HepG2 (cell line): ENCODE measurements around the gene SULT1E1.

Source experiments
- ERF ChIP-seq: IDR thresholded peaks from 2 replicates; pipeline ENCODE4 v1.6.1; 2018; ENCODE audit warnings: missing biosample characterization, missing genetic modification reagents
- EZH2 ChIP-seq: conservative IDR thresholded peaks from 2 replicates; pipeline ENCODE4 v1.6.1; 2012; ENCODE audit warnings: mild to moderate bottlenecking, low read depth, low read length, moderate library complexity
- JUNB ChIP-seq: sonication (generic); formaldehyde crosslinking; IDR thresholded peaks from 2 replicates; pipeline ENCODE4 v1.8.0; 2022; ENCODE audit warnings: missing genetic modification reagents, mild to moderate bottlenecking, borderline replicate concordance
- MTA1 ChIP-seq: sonication (generic); formaldehyde crosslinking; IDR thresholded peaks from 2 replicates; pipeline ENCODE4 v1.4.0; 2020; ENCODE audit warnings: missing genetic modification reagents, mild to moderate bottlenecking, borderline replicate concordance
- NR3C1 ChIP-seq: sonication (generic); formaldehyde crosslinking; IDR thresholded peaks from 2 replicates; pipeline ENCODE4 v1.4.0; 2020; ENCODE audit warnings: missing genetic modification reagents
- PHF8 ChIP-seq: sonication (generic); formaldehyde crosslinking; IDR thresholded peaks from 2 replicates; pipeline ENCODE4 v1.5.0; 2020; ENCODE audit warnings: missing genetic modification reagents
- POLR2A ChIP-seq, 2 experiments: IDR thresholded peaks; 2 replicates each; pipeline ENCODE4 v1.6.1; 2011; ENCODE audit warnings: low read depth in 2 of 2, low read length in 2 of 2, mild to moderate bottlenecking in 1 of 2, moderate library complexity in 1 of 2; ENCODE audit not compliant: insufficient read depth in 1 of 2
- SMAD1 ChIP-seq: sonication (generic); formaldehyde crosslinking; IDR thresholded peaks from 2 replicates; pipeline ENCODE4 v1.4.0; 2020; ENCODE audit warnings: missing genetic modification reagents, low read depth, mild to moderate bottlenecking, borderline replicate concordance
- SRY ChIP-seq: sonication (generic); formaldehyde crosslinking; IDR thresholded peaks from 2 replicates; pipeline ENCODE4 v1.8.0; 2022; ENCODE audit warnings: mild to moderate bottlenecking, missing genetic modification reagents
- TF ChIP-seq, protein P1 (sequence below): sonication (generic); formaldehyde crosslinking; IDR thresholded peaks from 2 replicates; pipeline ENCODE4 v1.4.0; 2020; ENCODE audit warnings: missing genetic modification reagents, borderline replicate concordance
- TF ChIP-seq, protein P2 (sequence below): sonication (generic); formaldehyde crosslinking; IDR thresholded peaks from 2 replicates; pipeline ENCODE4 v1.5.0; 2020; ENCODE audit warnings: mild to moderate bottlenecking, missing genetic modification reagents, moderate library complexity

DNA sequence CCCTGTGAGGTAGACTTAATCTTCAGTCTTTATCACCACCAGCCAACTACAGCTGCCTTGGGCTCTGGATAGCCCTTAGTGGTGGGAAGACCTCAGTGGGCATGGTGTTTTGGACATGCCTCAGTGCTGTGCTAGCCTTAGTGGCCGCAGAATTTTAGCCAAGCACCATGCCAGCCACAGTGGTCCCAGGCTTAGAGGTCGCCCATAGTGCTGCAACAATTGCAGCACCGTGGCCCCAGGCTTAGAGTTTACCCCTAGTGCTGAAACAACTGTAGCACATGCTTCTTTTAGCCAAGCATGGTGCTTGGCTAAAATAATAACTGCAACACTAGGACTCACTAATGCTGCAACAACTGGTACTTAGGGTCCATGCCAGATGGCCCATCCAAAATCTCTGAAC, 60.6 kb downstream of the SULT1E1 start:
- TF ChIP-seq SMAD1 (CRISPR knock-in tag) (no peak), NR3C1 (no peak), SRY (no peak), PHF8 (no peak), MTA1 (CRISPR knock-in tag) (no peak), JUNB (CRISPR knock-in tag) (no peak), EZH2 (no peak), POLR2A (IDR thresholded peaks at IDR 0.05; ENCODE audit: insufficient read depth in 1 of 2, low read depth in 2 of 2, low read length in 2 of 2) (no peak), ERF (no peak)
- TF ChIP-seq, protein P1, sequence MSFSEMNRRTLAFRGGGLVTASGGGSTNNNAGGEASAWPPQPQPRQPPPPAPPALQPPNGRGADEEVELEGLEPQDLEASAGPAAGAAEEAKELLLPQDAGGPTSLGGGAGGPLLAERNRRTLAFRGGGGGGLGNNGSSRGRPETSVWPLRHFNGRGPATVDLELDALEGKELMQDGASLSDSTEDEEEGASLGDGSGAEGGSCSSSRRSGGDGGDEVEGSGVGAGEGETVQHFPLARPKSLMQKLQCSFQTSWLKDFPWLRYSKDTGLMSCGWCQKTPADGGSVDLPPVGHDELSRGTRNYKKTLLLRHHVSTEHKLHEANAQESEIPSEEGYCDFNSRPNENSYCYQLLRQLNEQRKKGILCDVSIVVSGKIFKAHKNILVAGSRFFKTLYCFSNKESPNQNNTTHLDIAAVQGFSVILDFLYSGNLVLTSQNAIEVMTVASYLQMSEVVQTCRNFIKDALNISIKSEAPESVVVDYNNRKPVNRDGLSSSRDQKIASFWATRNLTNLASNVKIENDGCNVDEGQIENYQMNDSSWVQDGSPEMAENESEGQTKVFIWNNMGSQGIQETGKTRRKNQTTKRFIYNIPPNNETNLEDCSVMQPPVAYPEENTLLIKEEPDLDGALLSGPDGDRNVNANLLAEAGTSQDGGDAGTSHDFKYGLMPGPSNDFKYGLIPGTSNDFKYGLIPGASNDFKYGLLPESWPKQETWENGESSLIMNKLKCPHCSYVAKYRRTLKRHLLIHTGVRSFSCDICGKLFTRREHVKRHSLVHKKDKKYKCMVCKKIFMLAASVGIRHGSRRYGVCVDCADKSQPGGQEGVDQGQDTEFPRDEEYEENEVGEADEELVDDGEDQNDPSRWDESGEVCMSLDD = no peak
- TF ChIP-seq, protein P2, sequence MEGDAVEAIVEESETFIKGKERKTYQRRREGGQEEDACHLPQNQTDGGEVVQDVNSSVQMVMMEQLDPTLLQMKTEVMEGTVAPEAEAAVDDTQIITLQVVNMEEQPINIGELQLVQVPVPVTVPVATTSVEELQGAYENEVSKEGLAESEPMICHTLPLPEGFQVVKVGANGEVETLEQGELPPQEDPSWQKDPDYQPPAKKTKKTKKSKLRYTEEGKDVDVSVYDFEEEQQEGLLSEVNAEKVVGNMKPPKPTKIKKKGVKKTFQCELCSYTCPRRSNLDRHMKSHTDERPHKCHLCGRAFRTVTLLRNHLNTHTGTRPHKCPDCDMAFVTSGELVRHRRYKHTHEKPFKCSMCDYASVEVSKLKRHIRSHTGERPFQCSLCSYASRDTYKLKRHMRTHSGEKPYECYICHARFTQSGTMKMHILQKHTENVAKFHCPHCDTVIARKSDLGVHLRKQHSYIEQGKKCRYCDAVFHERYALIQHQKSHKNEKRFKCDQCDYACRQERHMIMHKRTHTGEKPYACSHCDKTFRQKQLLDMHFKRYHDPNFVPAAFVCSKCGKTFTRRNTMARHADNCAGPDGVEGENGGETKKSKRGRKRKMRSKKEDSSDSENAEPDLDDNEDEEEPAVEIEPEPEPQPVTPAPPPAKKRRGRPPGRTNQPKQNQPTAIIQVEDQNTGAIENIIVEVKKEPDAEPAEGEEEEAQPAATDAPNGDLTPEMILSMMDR = no peak
